Testis (tissue), 2 donors: ENCODE data around the gene INAFM2.

Experiments
- POLR2A ChIP-seq: fragments of 450-650 bp; IDR thresholded peaks from one replicate; pipeline ENCODE4 v1.6.1; 2017; ENCODE audit warnings: antibody characterized with exemption, mild to moderate bottlenecking, moderate library complexity
- TF ChIP-seq, protein P1 (sequence below), 3 experiments: fragments of 450-650 bp in 2 of 3; fragments of 200-600 bp in 1 of 3; sonication (generic) in 1 of 3; IDR thresholded peaks; one replicate each; pipeline ENCODE4 v1.5.1; 2016 to 2019; ENCODE audit warnings: antibody characterized with exemption in 3 of 3, mild to moderate bottlenecking in 2 of 3, moderate library complexity in 1 of 3

DNA sequence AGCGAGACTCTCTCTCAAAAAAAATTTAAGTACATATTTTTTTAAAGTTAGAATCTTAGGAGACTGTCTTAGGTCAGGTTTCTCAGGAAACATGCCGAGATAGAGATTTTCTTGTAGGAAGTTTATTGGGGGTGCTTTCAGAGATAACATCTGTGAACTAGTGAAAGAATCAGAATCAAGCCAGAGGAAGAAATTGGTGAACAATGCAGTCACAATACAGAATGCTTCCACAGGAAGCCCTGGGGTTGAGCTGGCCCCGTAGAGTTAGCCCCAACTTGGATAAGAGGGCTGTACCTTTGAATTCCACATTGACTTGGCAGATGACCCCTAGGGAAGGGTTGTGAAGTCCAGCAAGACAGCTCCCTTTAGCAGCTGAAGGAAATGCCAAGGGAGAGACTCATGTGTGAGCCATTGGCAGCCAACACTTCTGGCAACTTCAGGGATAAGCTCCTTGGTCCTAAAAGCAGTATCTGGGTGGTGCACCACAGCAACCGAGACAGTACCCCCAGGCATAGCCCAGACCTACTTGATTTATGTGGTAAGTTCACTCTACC, 8.7 kb upstream of the INAFM2 start:
- TF ChIP-seq, protein P1, sequence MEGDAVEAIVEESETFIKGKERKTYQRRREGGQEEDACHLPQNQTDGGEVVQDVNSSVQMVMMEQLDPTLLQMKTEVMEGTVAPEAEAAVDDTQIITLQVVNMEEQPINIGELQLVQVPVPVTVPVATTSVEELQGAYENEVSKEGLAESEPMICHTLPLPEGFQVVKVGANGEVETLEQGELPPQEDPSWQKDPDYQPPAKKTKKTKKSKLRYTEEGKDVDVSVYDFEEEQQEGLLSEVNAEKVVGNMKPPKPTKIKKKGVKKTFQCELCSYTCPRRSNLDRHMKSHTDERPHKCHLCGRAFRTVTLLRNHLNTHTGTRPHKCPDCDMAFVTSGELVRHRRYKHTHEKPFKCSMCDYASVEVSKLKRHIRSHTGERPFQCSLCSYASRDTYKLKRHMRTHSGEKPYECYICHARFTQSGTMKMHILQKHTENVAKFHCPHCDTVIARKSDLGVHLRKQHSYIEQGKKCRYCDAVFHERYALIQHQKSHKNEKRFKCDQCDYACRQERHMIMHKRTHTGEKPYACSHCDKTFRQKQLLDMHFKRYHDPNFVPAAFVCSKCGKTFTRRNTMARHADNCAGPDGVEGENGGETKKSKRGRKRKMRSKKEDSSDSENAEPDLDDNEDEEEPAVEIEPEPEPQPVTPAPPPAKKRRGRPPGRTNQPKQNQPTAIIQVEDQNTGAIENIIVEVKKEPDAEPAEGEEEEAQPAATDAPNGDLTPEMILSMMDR (IDR thresholded peaks at IDR 0.05): no peak
- TF ChIP-seq POLR2A: no peak
